ENCODE results near the gene ATP8A2. TPM values are rescaled to one million over a fixed set of nuclear protein-coding genes. Genes with fewer than 3 reads are reported as not detected.

The ATP8A2 gene
- polyA plus RNA-seq, 3 donors = not detected

DNA sequence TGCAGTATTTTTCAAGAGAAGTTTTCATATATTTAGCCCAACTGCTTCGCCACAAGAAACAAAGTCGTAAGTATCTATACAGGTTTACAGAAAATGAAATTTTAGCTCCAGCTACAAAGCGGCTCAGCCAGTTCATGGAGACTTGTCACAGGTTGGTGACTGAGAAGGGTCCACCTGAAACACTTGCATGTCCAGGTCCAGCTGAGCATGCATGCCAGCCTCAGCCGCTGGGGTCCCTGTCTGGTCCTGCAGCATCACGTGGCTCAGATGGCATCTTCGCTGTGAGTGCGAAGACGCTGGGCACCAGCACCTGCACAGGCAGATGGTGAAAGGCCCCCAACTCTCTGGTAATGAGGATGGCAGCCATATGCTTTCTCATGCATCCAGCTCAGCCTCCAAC is 616.2 kb downstream of the ATP8A2 start:
- Histone ChIP-seq H3K4me3 (replicated peaks in 1 of 3; ENCODE audit: low read depth in 2 of 3, low read length in 3 of 3) (no peak overlapping the region), H3K9me3 (replicated peaks in 1 of 2; ENCODE audit: control insufficient read depth in 1 of 2, insufficient read depth in 1 of 2, low read length in 2 of 2) (no peaks in the 10 kb centered on the region), H3K4me1 (ENCODE audit: control insufficient read depth in 1 of 2, insufficient read depth in 2 of 2, low read length in 2 of 2) (no peaks in the 10 kb centered on the region), H3K27ac (ENCODE audit: low read depth in 1 of 2, low read length in 2 of 2) (no peak overlapping the region), H3K36me3 (replicated peaks in 1 of 2; ENCODE audit: control insufficient read depth in 1 of 2, insufficient read depth in 2 of 2, low read length in 2 of 2) (no peaks in the 10 kb centered on the region), H3K27me3 (ENCODE audit: control insufficient read depth in 2 of 2, insufficient read depth in 2 of 2, low read length in 2 of 2) (no peaks in the 10 kb centered on the region), H3K79me2 (ENCODE audit: insufficient read depth, low read length) (no peaks in the 10 kb centered on the region), H2AFZ (ENCODE audit: insufficient read depth, low read depth, low read length, poor library complexity, severe bottlenecking) (no peak overlapping the region), H3K4me2 (replicated peaks; ENCODE audit: extremely low read depth, low read length, poor library complexity, severe bottlenecking) (no peak overlapping the region), H3K9ac (ENCODE audit: insufficient read depth, low read length, poor library complexity, severe bottlenecking) (no peak overlapping the region), H4K20me1 (ENCODE audit: insufficient read depth, low read length) (no peaks in the 10 kb centered on the region)
- Mint-ChIP-seq H3K36me3 (no peaks in the 10 kb centered on the region), H3K27me3 (ENCODE audit: low read depth in 3 of 3) (peaks cover 1 to 4% (median 1%) of the 10 kb centered on the region in 3 donors), H3K27ac (no peak overlapping the region), H3K4me1 (no peaks in the 10 kb centered on the region), H3K4me3 (no peak overlapping the region), H3K9me3 (peaks cover 2 to 8% (median 4%) of the 10 kb centered on the region in 7 donors)
- intact Hi-C loops (cut with micrococcal nuclease) = no loop called here
- TF ChIP-seq, protein P1, sequence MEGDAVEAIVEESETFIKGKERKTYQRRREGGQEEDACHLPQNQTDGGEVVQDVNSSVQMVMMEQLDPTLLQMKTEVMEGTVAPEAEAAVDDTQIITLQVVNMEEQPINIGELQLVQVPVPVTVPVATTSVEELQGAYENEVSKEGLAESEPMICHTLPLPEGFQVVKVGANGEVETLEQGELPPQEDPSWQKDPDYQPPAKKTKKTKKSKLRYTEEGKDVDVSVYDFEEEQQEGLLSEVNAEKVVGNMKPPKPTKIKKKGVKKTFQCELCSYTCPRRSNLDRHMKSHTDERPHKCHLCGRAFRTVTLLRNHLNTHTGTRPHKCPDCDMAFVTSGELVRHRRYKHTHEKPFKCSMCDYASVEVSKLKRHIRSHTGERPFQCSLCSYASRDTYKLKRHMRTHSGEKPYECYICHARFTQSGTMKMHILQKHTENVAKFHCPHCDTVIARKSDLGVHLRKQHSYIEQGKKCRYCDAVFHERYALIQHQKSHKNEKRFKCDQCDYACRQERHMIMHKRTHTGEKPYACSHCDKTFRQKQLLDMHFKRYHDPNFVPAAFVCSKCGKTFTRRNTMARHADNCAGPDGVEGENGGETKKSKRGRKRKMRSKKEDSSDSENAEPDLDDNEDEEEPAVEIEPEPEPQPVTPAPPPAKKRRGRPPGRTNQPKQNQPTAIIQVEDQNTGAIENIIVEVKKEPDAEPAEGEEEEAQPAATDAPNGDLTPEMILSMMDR (IDR thresholded peaks at IDR 0.05) = no peak
- 97% methylated on average over 5 of the region's 8 CpGs for WGBS (ENCODE audit: insufficient coverage)
- no peak for DNase-seq

DNA sequence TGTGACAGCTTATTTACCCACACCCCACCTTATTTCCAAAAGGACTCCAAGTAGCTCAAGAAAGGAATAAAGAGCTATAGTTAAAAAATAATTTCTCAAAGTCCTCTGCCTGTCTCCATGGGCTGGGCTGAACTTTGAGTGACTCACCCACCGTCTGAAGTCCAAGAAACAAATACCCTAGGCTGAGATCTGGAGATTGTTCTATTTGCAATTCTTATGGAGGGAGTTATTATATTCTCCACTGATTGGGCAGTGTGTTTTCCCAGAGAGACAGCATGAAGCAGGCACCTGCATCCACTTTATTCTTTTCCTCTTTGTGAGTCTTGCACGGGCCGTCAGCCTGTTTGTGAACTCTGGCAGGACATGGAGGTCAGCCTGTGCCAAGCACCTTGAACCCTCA is 616.9 kb downstream of the ATP8A2 start:
- Histone ChIP-seq H3K27ac (ENCODE audit: low read depth in 1 of 2, low read length in 2 of 2) (no peak overlapping the region), H3K36me3 (replicated peaks in 1 of 2; ENCODE audit: control insufficient read depth in 1 of 2, insufficient read depth in 2 of 2, low read length in 2 of 2) (no peaks in the 10 kb centered on the region), H3K79me2 (ENCODE audit: insufficient read depth, low read length) (no peaks in the 10 kb centered on the region), H3K4me3 (replicated peaks in 1 of 3; ENCODE audit: low read depth in 2 of 3, low read length in 3 of 3) (no peak overlapping the region), H3K9me3 (replicated peaks in 1 of 2; ENCODE audit: control insufficient read depth in 1 of 2, insufficient read depth in 1 of 2, low read length in 2 of 2) (no peaks in the 10 kb centered on the region), H3K9ac (ENCODE audit: insufficient read depth, low read length, poor library complexity, severe bottlenecking) (no peak overlapping the region), H4K20me1 (ENCODE audit: insufficient read depth, low read length) (no peaks in the 10 kb centered on the region), H2AFZ (ENCODE audit: insufficient read depth, low read depth, low read length, poor library complexity, severe bottlenecking) (no peak overlapping the region), H3K4me1 (ENCODE audit: control insufficient read depth in 1 of 2, insufficient read depth in 2 of 2, low read length in 2 of 2) (no peaks in the 10 kb centered on the region), H3K4me2 (replicated peaks; ENCODE audit: extremely low read depth, low read length, poor library complexity, severe bottlenecking) (no peak overlapping the region), H3K27me3 (ENCODE audit: control insufficient read depth in 2 of 2, insufficient read depth in 2 of 2, low read length in 2 of 2) (no peaks in the 10 kb centered on the region)
- no CpG with 5 or more reads among the region's 3 CpGs for WGBS (ENCODE audit: insufficient coverage)
- intact Hi-C loops (cut with micrococcal nuclease) = no loop called here
- DNase-seq = no peak
- Mint-ChIP-seq H3K27me3 (ENCODE audit: low read depth in 3 of 3) (peaks cover 1 to 4% (median 1%) of the 10 kb centered on the region in 3 donors), H3K4me3 (no peak overlapping the region), H3K36me3 (no peaks in the 10 kb centered on the region), H3K9me3 (peaks cover 2 to 8% (median 4%) of the 10 kb centered on the region in 7 donors), H3K4me1 (no peaks in the 10 kb centered on the region), H3K27ac (no peak overlapping the region)
- TF ChIP-seq, protein P1 (IDR thresholded peaks at IDR 0.05) = no peak

All from CD14-positive monocyte (primary cell).